ENCODE results near the gene ATRNL1.

The ATRNL1 gene

DNA sequence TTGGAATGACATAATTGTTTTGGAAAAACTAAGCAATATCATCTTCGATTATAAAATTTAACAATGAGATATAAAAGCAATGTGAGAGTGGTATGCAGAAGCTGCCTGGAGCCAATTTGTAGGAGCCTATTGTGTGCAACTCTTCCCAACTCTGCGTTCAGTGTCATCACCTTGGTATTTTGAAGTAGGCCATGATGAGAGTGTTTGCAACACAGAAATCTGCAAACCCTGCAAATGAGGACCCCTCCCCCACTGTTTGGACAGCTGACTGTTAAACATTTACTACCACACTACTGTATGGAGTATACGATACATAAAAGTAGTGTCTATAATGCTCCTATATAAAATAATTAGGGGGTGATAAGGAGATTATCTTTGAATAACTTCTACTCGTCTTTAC lies 531.3 kb downstream of the ATRNL1 start:
- no peak for TF ChIP-seq CTCF (conservative IDR thresholded peaks at IDR 0.05; ENCODE audit: low read length)
- DNase-seq (ENCODE audit: low read depth), result no peak
- H3K4me3 ChIP-seq (ENCODE audit: low read length), result no peak overlapping the region

DNA sequence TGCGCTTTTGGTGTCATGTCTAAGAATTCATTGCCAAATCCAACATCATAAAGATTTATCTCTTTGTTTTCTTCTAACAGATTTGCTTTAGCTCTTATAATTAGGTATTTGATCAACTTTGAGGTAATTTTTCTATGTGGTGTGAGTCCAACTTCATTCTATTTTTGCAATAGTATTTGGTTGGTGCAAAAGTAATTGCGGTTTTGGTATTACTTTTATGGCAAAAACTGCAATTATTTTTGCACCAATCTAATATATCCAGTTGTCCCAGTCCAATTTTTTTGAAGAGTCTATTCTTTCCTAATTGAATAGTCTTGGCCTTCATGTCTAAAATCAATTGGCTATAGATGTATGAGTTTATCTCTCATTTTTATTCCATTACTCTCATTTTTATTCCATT lies 535.5 kb downstream of the ATRNL1 start:
- TF ChIP-seq CTCF (conservative IDR thresholded peaks at IDR 0.05; ENCODE audit: low read length), result no peak
- no peak for DNase-seq (ENCODE audit: low read depth)
- no peak overlapping the region for H3K4me3 ChIP-seq (ENCODE audit: low read length)

GRCh38 chr10:115638246-115638645 lies 545.1 kb downstream of the ATRNL1 start:
- TF ChIP-seq CTCF (conservative IDR thresholded peaks at IDR 0.05; ENCODE audit: low read length), result no peak

GRCh38 chr10:115649217-115649616 lies 556.1 kb downstream of the ATRNL1 start:
- no peak overlapping the region for H3K4me3 ChIP-seq (ENCODE audit: low read length)
- no peak for TF ChIP-seq CTCF (conservative IDR thresholded peaks at IDR 0.05; ENCODE audit: low read length)
- no peak for DNase-seq (ENCODE audit: low read depth)

More at GRCh38 chr10:115638246-115638645, 545.1 kb downstream of the ATRNL1 start:
- H3K4me3 ChIP-seq (ENCODE audit: low read length), result no peak overlapping the region
- no peak for DNase-seq (ENCODE audit: low read depth)

- no peak overlapping the region for H3K4me3 ChIP-seq (ENCODE audit: low read length)
- DNase-seq (ENCODE audit: low read depth), result no peak
- TF ChIP-seq CTCF (conservative IDR thresholded peaks at IDR 0.05; ENCODE audit: low read length), result no peak
Observed at GRCh38 chr10:115653473-115653872, 560.3 kb downstream of the ATRNL1 start.

- H3K4me3 ChIP-seq (ENCODE audit: low read length), result no peak overlapping the region
- TF ChIP-seq CTCF (conservative IDR thresholded peaks at IDR 0.05; ENCODE audit: low read length), result no peak
- DNase-seq (ENCODE audit: low read depth), result no peak
Observed at GRCh38 chr10:115654961-115655360, 561.8 kb downstream of the ATRNL1 start.

GRCh38 chr10:115657161-115657860 lies 564.1 kb downstream of the ATRNL1 start:
- no peak for DNase-seq (ENCODE audit: low read depth)

More at GRCh38 chr10:115657161-115657860, 564.1 kb downstream of the ATRNL1 start:
- no peak for TF ChIP-seq CTCF (conservative IDR thresholded peaks at IDR 0.05; ENCODE audit: low read length)
- no peak overlapping the region for H3K4me3 ChIP-seq (ENCODE audit: low read length)

All from AG10803 (cell line).